IPS-NIHi11 (cell line): Measurements from ENCODE around the gene PDK2.

Source experiments
- DNase-seq: peaks from one replicate; pipeline ENCODE4 v3.0.0; 2012; ENCODE audit warnings: mixed read lengths, low spot score

PDK2 gene

DNA sequence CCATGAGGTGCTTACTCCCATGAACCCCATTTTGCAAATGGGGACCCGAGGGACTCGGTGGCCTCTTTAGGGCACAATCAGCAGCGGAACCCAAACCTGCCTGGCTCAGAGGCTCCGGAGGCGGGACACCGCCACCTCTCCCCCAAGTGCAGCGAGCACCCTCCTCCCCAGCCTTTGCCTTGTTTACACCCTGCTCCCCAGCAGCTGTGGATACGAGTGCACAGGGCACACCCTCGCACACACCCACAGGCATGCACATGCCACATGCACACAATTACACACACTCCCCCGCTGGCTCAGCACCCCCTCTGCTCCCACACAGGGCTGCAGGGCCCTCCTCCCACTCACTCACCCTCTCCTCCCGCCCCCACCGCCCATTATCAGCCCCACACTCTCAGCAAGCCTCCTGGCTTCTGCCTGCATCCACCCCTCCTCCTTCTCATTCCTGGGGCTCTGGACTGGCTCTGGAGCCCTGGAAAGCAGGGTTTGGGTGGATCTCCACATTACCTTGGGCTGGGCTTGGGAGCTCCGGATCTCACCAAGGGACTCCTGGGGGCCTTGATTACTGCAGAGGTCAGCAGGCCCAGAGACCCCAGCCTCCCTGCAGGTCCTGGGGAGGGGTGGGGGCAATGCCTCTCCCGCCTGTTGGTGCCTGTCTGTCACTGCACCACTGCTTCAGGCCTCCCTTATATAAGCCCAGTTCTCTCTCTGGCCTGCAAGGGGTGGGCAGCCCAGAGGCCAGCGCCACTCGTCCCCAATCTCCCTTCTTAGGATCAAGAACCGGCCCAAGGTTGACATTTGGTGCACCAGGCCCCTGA, 6.4 kb downstream of the PDK2 start:
- no peak for DNase-seq

DNA sequence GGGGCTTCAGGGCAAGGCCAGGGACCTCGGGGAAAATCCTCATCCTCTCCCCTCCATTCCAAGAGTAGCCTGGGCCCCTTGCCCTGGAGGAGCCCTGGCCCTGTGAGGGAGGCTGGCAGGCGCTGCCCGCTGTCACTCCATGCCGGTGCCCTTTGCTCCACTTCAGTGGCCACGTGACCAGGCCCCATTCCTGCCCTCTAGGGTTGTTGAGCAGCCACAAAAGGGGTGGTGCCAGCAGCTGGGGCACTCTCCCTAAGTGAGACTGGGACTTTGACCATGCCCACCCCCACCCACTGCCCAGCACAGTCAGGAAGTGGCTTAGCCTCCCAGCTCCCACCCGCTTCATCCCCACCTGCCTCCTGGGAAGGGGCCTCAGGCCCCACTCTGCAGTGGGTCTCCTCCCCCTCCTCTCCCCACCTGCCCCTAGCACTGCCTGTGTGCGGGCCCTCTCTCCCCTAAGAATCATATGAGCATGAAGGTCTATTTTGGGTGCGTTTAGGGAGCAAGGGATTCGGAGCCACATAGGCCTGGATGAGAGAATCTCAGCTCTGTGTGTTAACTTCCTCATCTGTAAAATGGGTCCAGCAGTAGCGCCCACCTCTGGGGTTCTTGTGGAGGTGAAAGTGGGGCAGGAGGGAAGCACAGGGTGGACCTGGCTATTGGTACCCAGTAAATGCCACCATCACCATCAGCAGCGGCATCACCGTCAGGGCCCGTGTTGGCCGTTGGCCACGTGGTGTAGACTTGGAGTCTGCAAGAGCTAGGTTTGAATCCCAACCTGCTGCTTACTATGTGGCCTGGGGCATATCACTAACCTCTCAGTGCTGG, 7.2 kb downstream of the PDK2 start:
- no peak for DNase-seq

GRCh38 chr17:50103252-50103651, 8.1 kb downstream of the PDK2 start:
- DNase-seq = no peak

GRCh38 chr17:50103941-50104340, 8.8 kb downstream of the PDK2 start:
- no peak for DNase-seq

DNA sequence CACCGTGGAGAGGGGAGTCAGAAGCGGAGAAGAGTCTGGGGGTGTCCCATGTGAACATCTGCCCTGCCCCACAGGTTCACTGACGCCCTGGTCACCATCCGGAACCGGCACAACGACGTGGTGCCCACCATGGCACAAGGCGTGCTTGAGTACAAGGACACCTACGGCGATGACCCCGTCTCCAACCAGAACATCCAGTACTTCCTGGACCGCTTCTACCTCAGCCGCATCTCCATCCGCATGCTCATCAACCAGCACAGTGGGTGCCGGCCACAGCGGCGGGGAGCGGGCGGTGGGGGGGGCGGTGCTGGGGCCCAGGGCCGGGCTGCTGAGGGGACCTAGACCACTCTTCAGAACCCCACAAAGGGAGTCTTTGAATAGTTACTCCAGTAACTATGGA, 10.7 kb downstream of the PDK2 start:
- no peak for DNase-seq

- DNase-seq = no peak
Observed at GRCh38 chr17:50106393-50107131, 11.4 kb downstream of the PDK2 start.

DNA sequence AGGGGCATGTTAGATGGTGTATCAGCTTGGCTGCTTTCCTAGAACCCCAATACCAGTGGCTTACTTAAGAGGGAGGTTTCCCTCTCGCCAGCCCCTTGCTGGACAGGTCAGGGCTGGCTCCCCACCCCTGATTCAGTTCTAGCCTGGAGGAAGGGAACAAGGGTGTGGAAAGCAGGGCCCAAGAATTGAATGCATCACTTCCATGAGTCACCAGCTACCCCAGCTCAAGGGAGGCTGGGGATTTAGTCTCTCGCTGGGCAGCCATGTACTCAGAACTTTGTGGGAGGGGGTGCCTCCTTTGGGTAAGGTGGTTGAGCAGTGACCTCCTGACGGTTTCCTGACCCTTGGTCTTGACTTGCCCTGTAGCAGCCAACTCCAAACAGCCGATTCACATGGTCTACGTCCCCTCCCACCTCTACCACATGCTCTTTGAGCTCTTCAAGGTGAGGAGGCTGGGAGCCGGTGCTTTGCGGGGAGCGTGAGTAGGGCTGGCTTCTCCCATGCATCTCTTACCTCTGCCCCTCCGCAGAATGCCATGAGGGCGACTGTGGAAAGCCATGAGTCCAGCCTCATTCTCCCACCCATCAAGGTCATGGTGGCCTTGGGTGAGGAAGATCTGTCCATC, 12.8 kb downstream of the PDK2 start:
- DNase-seq = no peak

GRCh38 chr17:50108556-50108955, 13.4 kb downstream of the PDK2 start:
- no peak for DNase-seq

GRCh38 chr17:50109207-50109606, 14.1 kb downstream of the PDK2 start:
- DNase-seq = no peak

- no peak for DNase-seq
Observed at GRCh38 chr17:50109785-50110184, 14.6 kb downstream of the PDK2 start.

DNA sequence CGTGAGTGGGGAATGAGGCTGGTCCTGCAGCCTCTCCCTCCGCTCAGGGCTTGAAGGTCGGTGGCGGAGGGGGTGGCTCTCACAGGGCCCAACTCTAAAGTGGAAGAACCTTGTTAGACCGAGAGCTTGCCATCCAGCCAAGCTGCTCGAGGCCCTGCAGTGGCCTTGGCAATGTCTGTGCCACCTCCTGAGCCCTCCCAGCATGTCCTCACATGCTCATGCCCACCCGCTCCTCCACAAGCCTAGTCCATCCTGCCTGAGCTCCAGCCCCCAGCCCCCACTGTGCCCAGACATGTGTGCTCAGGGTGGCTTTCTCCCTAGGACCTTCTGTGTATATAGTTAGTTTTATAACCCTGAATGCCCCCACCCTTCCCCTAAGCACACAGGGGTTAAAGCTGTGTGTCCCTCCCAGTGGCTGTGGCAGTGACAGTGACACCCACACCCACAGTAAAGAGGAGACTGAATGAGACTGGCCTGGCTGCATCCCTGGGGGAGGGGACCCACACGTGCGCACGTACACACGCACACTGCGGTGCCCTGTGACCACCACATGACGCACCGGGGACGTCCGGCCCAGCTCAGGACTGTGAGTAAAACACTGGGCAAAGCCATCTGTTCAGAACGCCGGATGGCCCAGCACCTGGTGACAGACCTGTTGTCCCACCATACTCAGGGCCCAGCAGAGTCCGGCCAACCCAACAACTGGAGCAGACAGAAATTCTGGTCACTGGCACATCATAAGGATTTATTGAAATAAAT, 15.6 kb downstream of the PDK2 start:
- no peak for DNase-seq

DNA sequence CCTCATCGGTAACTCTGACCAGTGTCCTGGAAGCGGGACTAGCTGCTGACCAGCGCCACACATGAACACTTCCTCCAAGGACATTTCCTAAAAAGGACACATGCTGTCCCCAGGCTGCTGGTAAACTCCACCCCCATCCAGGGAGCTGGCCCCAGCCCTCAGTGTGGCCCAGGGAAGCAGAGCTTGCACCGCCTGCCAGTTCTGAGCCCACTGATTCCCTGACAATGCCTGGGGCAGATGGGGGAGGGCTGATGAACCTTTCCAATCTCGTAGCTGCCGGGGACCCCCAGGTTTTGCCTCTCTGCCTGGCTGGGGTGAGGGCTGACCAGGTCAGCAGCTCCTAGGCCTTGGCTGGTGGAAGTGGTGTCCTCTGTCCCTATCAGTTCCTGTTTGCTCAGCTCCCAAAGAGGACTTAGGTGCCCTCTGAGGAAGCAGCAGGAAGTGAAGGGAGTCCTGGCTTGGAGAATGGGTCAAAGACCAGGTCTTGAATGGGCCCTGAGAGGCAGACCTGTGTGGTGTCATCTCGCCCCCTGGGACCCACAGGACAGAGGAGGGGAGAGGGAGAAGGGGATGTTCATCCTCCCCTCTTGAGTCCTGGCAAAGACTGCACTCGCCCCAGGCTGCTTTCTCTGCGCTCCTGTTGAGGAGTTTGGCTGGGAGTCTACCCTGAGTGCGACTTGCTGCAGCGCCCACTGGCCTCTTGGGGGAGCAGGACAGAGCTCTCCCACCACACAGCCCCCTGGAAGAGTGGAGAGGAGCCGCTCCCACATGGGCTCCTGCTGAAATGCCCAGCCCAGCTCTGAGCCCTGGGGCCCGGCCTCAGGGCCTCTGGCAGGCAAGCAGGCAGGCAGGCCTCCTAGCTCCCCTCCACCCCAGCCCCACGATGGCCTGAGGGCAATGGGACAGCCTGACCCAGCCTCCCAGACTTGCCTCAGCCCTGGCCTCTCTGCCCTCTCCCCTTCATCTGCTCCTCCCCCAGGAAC, 16.8 kb downstream of the PDK2 start:
- peak; percentile 70 for DNase-seq

GRCh38 chr17:50112694-50113093, 17.5 kb downstream of the PDK2 start:
- no peak for DNase-seq

DNA sequence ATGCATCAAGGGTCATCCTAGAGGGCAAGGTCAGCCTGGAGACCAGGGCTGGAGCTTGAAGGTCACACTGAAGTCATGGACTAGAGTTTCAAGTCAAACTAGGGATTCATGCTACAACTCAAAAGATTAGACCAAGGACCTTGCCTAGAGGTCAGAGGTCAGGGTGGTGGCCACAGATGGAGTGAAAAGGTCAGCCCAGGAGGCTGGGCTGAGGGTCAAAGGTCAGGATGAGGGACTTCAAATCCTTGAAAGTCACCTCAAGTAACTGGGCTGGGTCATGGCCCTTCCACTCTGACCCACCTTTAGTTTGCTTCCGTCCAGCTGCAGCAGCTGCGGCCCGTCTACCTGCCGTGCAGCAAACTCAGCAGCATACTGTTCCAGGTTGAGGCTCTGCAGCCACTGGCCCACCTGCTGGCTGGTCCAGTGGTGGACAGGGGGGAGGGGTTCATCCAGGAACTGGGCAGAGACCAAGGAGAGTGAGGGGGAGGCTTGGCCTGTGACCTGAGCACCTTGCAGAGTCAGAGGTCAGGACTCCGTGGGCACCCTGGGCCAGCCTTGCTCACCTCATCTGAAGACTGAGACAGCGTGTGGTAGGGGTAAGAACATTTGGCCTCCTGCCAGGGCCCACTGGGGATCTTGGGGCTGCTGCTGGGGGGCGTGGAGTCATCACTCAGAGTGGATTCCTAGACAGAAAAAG, 18.6 kb downstream of the PDK2 start:
- no peak for DNase-seq

- no peak for DNase-seq
Observed at GRCh38 chr17:50114401-50114800, 19.2 kb downstream of the PDK2 start.

- DNase-seq = peak; percentile 64
Observed at GRCh38 chr17:50114849-50115357, 19.8 kb downstream of the PDK2 start.

GRCh38 chr17:50115756-50116155, 20.6 kb downstream of the PDK2 start:
- DNase-seq = no peak

DNA sequence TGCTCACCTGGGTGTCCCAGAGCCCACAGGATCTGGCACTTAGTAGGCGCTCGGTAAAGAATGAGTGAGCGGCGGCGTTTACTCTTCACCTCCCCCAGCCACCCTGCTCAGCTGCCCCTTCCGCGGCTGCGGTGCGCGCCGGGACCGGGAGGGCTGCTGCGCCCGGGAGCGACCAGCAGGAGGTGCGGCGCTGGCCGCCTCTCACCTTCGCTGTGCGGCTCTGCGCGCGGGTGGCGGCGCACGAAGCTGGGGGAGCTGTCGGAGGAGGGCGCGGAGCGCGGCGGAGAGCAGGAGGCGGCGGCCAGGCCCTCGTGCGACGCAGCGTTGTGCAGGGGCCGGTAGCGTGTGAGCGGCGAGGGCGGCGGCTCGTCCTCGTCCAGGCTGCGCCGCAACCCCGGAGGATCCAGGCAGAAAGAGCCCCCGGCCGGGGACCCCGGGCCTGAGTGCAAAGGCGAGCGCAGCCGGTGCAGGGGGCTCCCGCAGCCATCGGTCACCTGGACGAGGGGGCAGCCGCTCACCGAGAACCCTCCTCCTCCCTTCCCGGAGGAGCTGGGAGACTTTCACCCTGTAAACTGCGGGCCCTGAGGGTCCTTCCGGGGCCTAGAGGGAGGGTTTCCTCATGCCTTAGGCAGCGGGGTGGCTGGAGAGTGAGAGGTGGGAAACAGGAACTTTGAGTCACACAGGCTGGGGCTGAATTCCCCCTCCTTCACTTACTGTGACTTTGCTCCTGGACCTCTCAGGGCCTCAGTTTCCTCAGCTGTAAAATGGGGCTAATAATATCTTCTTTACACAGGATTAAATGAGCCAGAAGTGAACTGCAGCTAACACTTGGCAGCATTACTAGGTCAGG, 22.3 kb downstream of the PDK2 start:
- peak; percentile 83 for DNase-seq
